Activated CD4-positive, alpha-beta T cell treated with anti-CD3 and anti-CD28 coated beads, Interleukin-2, amount 10 ng/mL, durations not matched to agents 24 days and 14 days (primary cell): ENCODE measurements around the gene PLAGL2. TPM values are rescaled to one million over a fixed set of nuclear protein-coding genes. Genes with fewer than 3 reads are reported as not detected.
A peak's percentile ranks its signal among the peaks of the same experiment; 100 is the strongest.
"Not testable (repeated sequence)": the region's sequence is repeated elsewhere in the genome, so short reads cannot be mapped to it uniquely, and the experiment has no call there.

Experiments
- DNase-seq: peaks from one replicate; pipeline ENCODE4 v3.0.0; 2022
- H3K27ac Mint-ChIP-seq: one replicate; pipeline ENCODE4 v1.8.0; 2022; ENCODE audit warnings: mild to moderate bottlenecking, mixed read lengths
- H3K27me3 Mint-ChIP-seq: one replicate; pipeline ENCODE4 v1.8.0; 2022; ENCODE audit warnings: mixed read lengths
- H3K36me3 Mint-ChIP-seq: one replicate; pipeline ENCODE4 v1.8.0; 2022; ENCODE audit warnings: low read depth, mild to moderate bottlenecking, mixed read lengths
- H3K4me1 Mint-ChIP-seq: one replicate; pipeline ENCODE4 v1.8.0; 2021; ENCODE audit warnings: mixed read lengths
- H3K4me3 Mint-ChIP-seq: one replicate; pipeline ENCODE4 v1.8.0; 2022; ENCODE audit warnings: mild to moderate bottlenecking, moderate library complexity, mixed read lengths
- H3K9me3 Mint-ChIP-seq: one replicate; pipeline ENCODE4 v1.8.0; 2021; ENCODE audit warnings: mixed read lengths
- intact Hi-C: fragments of 100-400 bp; cut with micrococcal nuclease; formaldehyde crosslinking; loops from one replicate; pipeline ENCODE4 v1.15.1; 2023
- total RNA-seq: library from RNA; stranded (reverse); gene quantifications from 2 replicates; pipeline ENCODE4 v1.2.3, GENCODE V29; 2022

The PLAGL2 gene, protein sequence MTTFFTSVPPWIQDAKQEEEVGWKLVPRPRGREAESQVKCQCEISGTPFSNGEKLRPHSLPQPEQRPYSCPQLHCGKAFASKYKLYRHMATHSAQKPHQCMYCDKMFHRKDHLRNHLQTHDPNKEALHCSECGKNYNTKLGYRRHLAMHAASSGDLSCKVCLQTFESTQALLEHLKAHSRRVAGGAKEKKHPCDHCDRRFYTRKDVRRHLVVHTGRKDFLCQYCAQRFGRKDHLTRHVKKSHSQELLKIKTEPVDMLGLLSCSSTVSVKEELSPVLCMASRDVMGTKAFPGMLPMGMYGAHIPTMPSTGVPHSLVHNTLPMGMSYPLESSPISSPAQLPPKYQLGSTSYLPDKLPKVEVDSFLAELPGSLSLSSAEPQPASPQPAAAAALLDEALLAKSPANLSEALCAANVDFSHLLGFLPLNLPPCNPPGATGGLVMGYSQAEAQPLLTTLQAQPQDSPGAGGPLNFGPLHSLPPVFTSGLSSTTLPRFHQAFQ
- 119 and 120 TPM in 2 replicates for total RNA-seq

GRCh38 chr20:32207626-32208498 is at the start of gene PLAGL2, which contains the start of gene POFUT1:
Gene PLAGL2, minus strand, starts transcription at chr20:32207743. Its CDS starts 5,565 bp downstream, at chr20:32202178.
Gene POFUT1, plus strand, starts transcription at chr20:32207880. Its CDS starts 62 bp downstream, at chr20:32207942.
- H3K9me3 Mint-ChIP-seq = no peaks in the 10 kb centered on the region
- DNase-seq = peak; percentile 98
- H3K27me3 Mint-ChIP-seq = no peaks in the 10 kb centered on the region
- peaks cover 73% of the 10 kb centered on the region for H3K36me3 Mint-ChIP-seq
- intact Hi-C loops = loop anchor here (1.0 to 5.0 kb wide), 4 partner anchors 150 to 609 kb away; partner anchors contain the start of genes ASXL1, BCL2L1 and MAPRE1
- H3K4me3 Mint-ChIP-seq = peak within 1 kb of the TSS; percentile 99
- peaks cover 65% of the 10 kb centered on the region for H3K4me1 Mint-ChIP-seq
- H3K27ac Mint-ChIP-seq = peak within 1 kb of the TSS; percentile 91

- no peaks in the 10 kb centered on the region for H3K27me3 Mint-ChIP-seq
- DNase-seq = peak; percentile 82
- H3K9me3 Mint-ChIP-seq = peaks cover 9% of the 10 kb centered on the region
- H3K4me1 Mint-ChIP-seq = peaks cover 55% of the 10 kb centered on the region
- peak overlapping the region; percentile 98 for H3K27ac Mint-ChIP-seq
- peaks cover 8% of the 10 kb centered on the region for H3K36me3 Mint-ChIP-seq
- intact Hi-C loops = loop anchor here (1.0 kb wide), 5 partner anchors 20 to 105 kb away; partner anchors contain the start of gene KIF3B
- H3K4me3 Mint-ChIP-seq = peak overlapping the region; percentile 76
Observed at GRCh38 chr20:32252189-32252588, 44.6 kb upstream of the PLAGL2 start.

GRCh38 chr20:32251470-32251869 is 43.9 kb upstream of the PLAGL2 start:
- Mint-ChIP-seq H3K4me3 (peak overlapping the region; percentile 76), H3K9me3 (peaks cover 9% of the 10 kb centered on the region), H3K4me1 (peaks cover 49% of the 10 kb centered on the region), H3K36me3 (peaks cover 8% of the 10 kb centered on the region), H3K27me3 (no peaks in the 10 kb centered on the region), H3K27ac (peak overlapping the region; percentile 98)
- DNase-seq = no peak
- intact Hi-C loops = no loop called here

DNA sequence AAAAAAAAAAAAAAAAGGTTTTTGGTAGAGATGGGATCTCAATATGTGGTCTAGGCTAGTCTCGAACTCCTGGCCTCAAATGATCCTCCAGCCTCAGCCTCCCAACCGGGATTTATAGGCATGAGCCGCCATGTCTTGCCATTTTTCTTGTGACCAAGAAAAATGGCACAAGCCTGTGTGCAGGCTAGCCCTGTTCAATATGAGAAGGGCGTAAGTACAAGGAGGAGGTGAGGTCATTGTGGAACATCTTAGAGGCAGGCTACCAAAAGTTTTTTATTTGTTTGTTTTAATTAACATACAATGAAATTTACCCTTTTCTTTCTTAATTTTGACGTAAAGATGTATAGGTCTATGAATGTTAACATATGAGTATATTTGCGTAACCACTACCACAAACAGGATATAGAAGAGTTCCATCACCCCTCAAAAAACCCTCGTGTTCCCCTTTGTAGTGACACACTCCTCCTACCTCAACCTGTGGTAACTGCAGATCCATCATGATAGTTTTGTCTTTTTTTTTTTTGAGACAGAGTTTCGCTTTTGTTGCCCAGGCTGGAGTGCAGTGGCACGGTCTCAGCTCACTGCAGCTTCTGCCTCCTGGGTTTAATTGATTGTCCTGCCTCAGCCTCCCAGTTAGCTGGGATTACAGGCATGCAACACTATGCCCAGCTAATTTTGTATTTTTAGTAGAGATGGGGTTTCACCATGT is 41.6 kb upstream of the PLAGL2 start:
- H3K4me3 Mint-ChIP-seq = peak overlapping the region; percentile 56
- H3K27ac Mint-ChIP-seq = peak overlapping the region; percentile 90
- intact Hi-C loops = loop anchor here (1.0 kb wide), 1 partner anchor 36 kb away; no protein-coding TSS in a partner anchor
- peaks cover 8% of the 10 kb centered on the region for H3K36me3 Mint-ChIP-seq
- H3K4me1 Mint-ChIP-seq = peaks cover 49% of the 10 kb centered on the region
- H3K27me3 Mint-ChIP-seq = no peaks in the 10 kb centered on the region
- DNase-seq = peak; percentile 85
- H3K9me3 Mint-ChIP-seq = peaks cover 9% of the 10 kb centered on the region

GRCh38 chr20:32248043-32248442 is 40.5 kb upstream of the PLAGL2 start:
- peaks cover 9% of the 10 kb centered on the region for H3K9me3 Mint-ChIP-seq
- H3K36me3 Mint-ChIP-seq = peaks cover 8% of the 10 kb centered on the region
- no peaks in the 10 kb centered on the region for H3K27me3 Mint-ChIP-seq
- H3K27ac Mint-ChIP-seq = peak overlapping the region; percentile 72
- DNase-seq = no peak
- intact Hi-C loops = no loop called here
- no peak overlapping the region for H3K4me3 Mint-ChIP-seq
- H3K4me1 Mint-ChIP-seq = peaks cover 42% of the 10 kb centered on the region

- DNase-seq, intact Hi-C loops, H3K9me3 Mint-ChIP-seq, H3K4me3 Mint-ChIP-seq, H3K27me3 Mint-ChIP-seq, H3K36me3 Mint-ChIP-seq: not testable (repeated sequence)
- Mint-ChIP-seq H3K4me1 (peaks cover 25% of the 10 kb centered on the region), H3K27ac (peak overlapping the region; percentile 71)
Observed at GRCh38 chr20:32246208-32246607, 38.7 kb upstream of the PLAGL2 start.

DNA sequence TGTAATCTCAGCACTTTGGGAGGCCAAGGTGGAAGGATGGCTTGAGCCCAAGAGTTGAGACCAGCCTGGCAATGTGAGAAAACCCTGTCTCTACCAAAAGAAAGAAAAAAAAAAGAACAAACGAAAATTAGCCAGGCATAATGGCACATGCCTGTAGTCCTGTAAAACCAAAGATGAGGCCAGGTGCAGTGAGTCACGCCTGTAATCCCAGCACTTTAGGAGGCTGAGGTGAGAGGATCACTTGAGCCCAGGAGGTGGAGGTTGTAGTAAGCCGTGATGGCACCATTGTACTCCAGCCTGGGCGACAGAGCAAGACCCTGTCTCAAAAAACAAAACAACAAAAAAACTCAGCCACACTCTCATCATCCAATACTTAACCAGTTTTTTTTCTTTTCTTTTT is 37.4 kb upstream of the PLAGL2 start:
- Mint-ChIP-seq H3K36me3 (no peaks in the 10 kb centered on the region), H3K27ac (no peak overlapping the region), H3K27me3 (no peaks in the 10 kb centered on the region), H3K4me3 (no peak overlapping the region), H3K9me3 (no peaks in the 10 kb centered on the region), H3K4me1 (peaks cover 27% of the 10 kb centered on the region)
- DNase-seq = no peak
- intact Hi-C loops = no loop called here

GRCh38 chr20:32244150-32244823 is 36.7 kb upstream of the PLAGL2 start:
- H3K4me3 Mint-ChIP-seq = no peak overlapping the region
- no peak overlapping the region for H3K27ac Mint-ChIP-seq
- no peak for DNase-seq
- peaks cover 23% of the 10 kb centered on the region for H3K4me1 Mint-ChIP-seq
- no peaks in the 10 kb centered on the region for H3K9me3 Mint-ChIP-seq
- no peaks in the 10 kb centered on the region for H3K27me3 Mint-ChIP-seq
- H3K36me3 Mint-ChIP-seq = no peaks in the 10 kb centered on the region
- intact Hi-C loops = no loop called here

DNA sequence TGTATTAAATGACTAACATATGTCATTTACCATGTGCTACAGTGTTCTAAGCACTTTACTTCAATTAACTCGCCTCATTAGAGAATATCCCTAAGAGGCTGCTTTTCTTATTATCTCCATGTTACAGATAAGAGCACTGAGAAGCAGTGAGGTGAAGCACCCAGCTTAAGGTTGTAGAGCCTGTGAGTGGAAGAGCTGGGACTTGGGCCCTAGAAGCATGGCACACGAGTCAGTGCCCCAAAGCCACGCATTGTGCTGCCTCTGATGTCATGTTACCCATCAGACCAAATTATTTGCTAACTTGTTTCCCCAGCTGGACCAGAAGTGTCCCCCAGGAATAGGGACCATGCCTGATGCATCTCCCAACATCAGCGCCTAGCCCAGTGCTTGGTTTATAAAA is 34.3 kb upstream of the PLAGL2 start:
- Mint-ChIP-seq H3K4me1 (peaks cover 21% of the 10 kb centered on the region), H3K27me3 (no peaks in the 10 kb centered on the region), H3K36me3 (peaks cover 8% of the 10 kb centered on the region), H3K27ac (no peak overlapping the region), H3K4me3 (no peak overlapping the region), H3K9me3 (no peaks in the 10 kb centered on the region)
- no peak for DNase-seq
- intact Hi-C loops = no loop called here

- intact Hi-C loops = no loop called here
- H3K4me3 Mint-ChIP-seq = no peak overlapping the region
- no peak for DNase-seq
- H3K27ac Mint-ChIP-seq = peak overlapping the region; percentile 9
- peaks cover 17% of the 10 kb centered on the region for H3K36me3 Mint-ChIP-seq
- H3K27me3 Mint-ChIP-seq = no peaks in the 10 kb centered on the region
- H3K9me3 Mint-ChIP-seq = no peaks in the 10 kb centered on the region
- H3K4me1 Mint-ChIP-seq = peaks cover 17% of the 10 kb centered on the region
Observed at GRCh38 chr20:32240205-32240604, 32.7 kb upstream of the PLAGL2 start.

- Mint-ChIP-seq H3K4me3 (no peak overlapping the region), H3K27ac (peak overlapping the region; percentile 37), H3K4me1 (peaks cover 13% of the 10 kb centered on the region), H3K27me3 (no peaks in the 10 kb centered on the region), H3K9me3 (no peaks in the 10 kb centered on the region), H3K36me3 (peaks cover 29% of the 10 kb centered on the region)
- DNase-seq = no peak
- intact Hi-C loops = no loop called here
Observed at GRCh38 chr20:32238483-32239425, 31.2 kb upstream of the PLAGL2 start.

GRCh38 chr20:32237419-32237818 is 29.9 kb upstream of the PLAGL2 start:
- Mint-ChIP-seq H3K27ac (peak overlapping the region; percentile 5), H3K9me3 (no peaks in the 10 kb centered on the region), H3K4me1 (peaks cover 26% of the 10 kb centered on the region), H3K27me3 (no peaks in the 10 kb centered on the region), H3K4me3 (no peak overlapping the region), H3K36me3 (peaks cover 42% of the 10 kb centered on the region)
- intact Hi-C loops = no loop called here
- DNase-seq = no peak
